PC-3 (cell line): Measurements from ENCODE around the gene CLOCK.

Experiments used
- CTCF ChIP-seq: fragments of 300-600 bp; sonication (generic); conservative IDR thresholded peaks from 2 replicates; pipeline ENCODE4 v1.5.1; 2017; ENCODE audit warnings: antibody characterized with exemption, low read depth, mild to moderate bottlenecking, low read length
- EZH2 ChIP-seq: fragments of 300-600 bp; sonication (generic); IDR thresholded peaks from one replicate; pipeline ENCODE4 v1.6.1; 2017; ENCODE audit warnings: antibody characterized with exemption, mild to moderate bottlenecking, low read length; ENCODE audit not compliant: unreplicated experiment

- TF ChIP-seq CTCF (no peak), EZH2 (no peak)
Measured at GRCh38 chr4:55447108-55447708, 99.5 kb downstream of the CLOCK start.
